ENCODE measurements around the gene HOXA10.

DNA sequence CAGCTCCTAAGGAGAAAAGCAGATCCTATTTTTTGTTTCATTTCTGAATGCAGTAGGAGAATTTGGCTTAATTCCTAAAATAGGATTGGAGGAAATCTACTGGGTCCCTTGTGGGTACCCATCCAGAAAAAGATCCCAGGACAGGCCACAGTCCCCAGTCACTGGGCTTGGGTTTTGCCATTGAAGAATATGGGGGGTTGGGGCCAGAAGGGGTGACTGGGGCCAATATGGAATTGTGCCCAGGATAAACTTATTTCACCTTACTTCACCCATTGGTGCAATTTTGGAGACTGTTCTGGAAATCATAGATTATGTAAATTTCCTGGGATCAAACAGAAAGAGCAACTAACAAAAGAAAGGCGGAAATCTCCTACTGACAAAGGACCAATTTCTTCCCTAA, 35.6 kb downstream of the HOXA10 start:
- TF ChIP-seq ELF1 (IDR thresholded peaks at IDR 0.05; ENCODE audit: borderline replicate concordance, low read depth) (no peak), REST (IDR thresholded peaks at IDR 0.05; ENCODE audit: low read depth) (no peak), POLR2A (IDR thresholded peaks at IDR 0.05; ENCODE audit: borderline replicate concordance, extremely low read depth, insufficient read depth, insufficient read length) (no peak), EZH2phosphoT487 (IDR thresholded peaks at IDR 0.05; ENCODE audit: borderline replicate concordance) (no peak), ZNF274 (IDR thresholded peaks at IDR 0.05; ENCODE audit: low read depth, low read length) (no peak)
